ENCODE results near the gene STAP1. TPM values are rescaled to one million over a fixed set of nuclear protein-coding genes. Genes with fewer than 3 reads are reported as not detected.
"Not testable (repeated sequence)": the region's sequence is repeated elsewhere in the genome, so short reads cannot be mapped to it uniquely, and the experiment has no call there.

Gene STAP1
- total RNA-seq, 1 donor from 2014 or later: not detected

DNA sequence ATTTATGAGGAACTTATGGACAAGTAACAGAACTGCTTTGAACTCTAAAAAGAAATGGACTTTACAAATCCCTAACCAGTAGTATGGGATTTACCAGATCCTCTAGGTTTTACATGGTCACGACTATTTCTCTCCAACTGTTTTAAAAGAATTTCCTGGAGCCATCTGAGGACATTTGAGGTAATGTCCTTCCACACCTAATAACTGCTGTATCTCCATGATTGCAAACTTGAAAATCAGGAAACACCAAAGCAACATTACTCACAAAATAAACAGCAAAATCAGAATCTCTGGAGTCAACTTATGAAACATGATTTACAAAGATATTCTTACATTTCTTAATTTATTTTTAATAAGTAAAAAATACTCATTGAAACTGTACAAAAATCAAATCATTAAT, 58.0 kb downstream of the STAP1 start:
- DNase-seq (ENCODE audit: low read depth, low spot score): no peak

GRCh38 chr4:67624939-67625338, 66.4 kb downstream of the STAP1 start:
- no peak for DNase-seq (ENCODE audit: low read depth, low spot score)

DNA sequence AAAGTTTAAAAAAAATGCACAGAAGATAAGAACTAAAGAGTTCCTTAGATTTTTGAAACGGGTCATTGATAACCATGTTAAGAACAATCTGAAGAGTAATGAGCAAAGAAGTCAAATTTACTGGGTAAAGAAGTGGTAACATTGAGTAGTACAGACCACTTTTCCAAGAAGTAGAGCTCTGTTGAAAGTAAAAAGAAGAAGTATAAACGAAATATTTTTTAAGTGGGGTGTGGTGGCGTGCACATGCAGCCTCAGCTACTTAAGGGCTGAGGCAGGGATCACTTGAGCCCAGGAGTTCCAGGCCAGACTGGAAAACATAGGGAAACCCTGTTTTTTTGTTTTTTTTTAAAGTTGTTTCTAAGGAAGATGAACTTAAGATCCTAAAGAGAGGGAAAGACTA, 74.0 kb downstream of the STAP1 start:
- DNase-seq (ENCODE audit: low read depth, low spot score): no peak

- no peak for DNase-seq (ENCODE audit: low read depth, low spot score)
Measured at GRCh38 chr4:67634741-67635140, 76.2 kb downstream of the STAP1 start.

GRCh38 chr4:67635331-67635730, 76.8 kb downstream of the STAP1 start:
- no peak for DNase-seq (ENCODE audit: low read depth, low spot score)

- DNase-seq (ENCODE audit: low read depth, low spot score): not testable (repeated sequence)
Measured at GRCh38 chr4:67636978-67637377, 78.5 kb downstream of the STAP1 start.

- DNase-seq (ENCODE audit: low read depth, low spot score): no peak
Measured at GRCh38 chr4:67638136-67638535, 79.6 kb downstream of the STAP1 start.

DNA sequence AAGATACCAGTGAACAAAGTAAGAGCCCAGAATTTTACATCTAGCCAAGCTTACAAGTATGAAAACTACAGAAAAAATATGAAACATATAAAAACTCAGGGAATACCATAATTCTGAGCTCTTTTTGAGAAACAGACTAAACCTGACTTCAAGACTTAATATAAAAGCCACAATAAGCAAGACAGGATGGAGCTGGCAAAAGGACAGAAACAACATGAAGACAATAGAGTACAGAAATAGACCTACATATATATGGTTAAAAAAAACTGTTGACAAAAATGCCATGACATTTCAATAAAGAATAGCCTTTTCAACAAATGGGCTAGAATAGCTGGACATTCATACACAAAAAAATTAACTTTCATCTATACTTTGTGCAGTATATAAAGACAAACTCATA, 93.0 kb downstream of the STAP1 start:
- peak; percentile 58 for DNase-seq (ENCODE audit: low read depth, low spot score)

Other genes with a start within 250 kb of the STAP1 start
- gene CENPC, start 13.2 kb upstream of the STAP1 start, total RNA-seq: 11.9 and 14.1 TPM in 2 replicates
- 90.0 and 208 TPM in 2 replicates for gene UBA6, start 142.4 kb downstream of the STAP1 start, total RNA-seq
- gene GNRHR, start 195.7 kb downstream of the STAP1 start, total RNA-seq: not detected in 2 replicates

Measured in pulmonary artery endothelial cell (primary cell).